Lung (tissue), 12 donors: Measurements from ENCODE around the gene LONP1. TPM values are rescaled to one million over a fixed set of nuclear protein-coding genes. Genes with fewer than 3 reads are reported as not detected.
"Not testable (repeated sequence)": the region's sequence is repeated elsewhere in the genome, so short reads cannot be mapped to it uniquely, and the experiment has no call there.

Source experiments
- ATAC-seq: fragments of 200-7000 bp; cut with Tn5 transposase; one replicate; pipeline ENCODE4 v1.9.1; 2020; ENCODE audit warnings: moderate number of reproducible peaks; ENCODE audit not compliant: insufficient read depth, low FRiP score
- DNase-seq, 3 donors: peaks; one replicate each; pipeline ENCODE4 v3.0.0-alpha.2; 2013 to 2017
- H3K27ac ChIP-seq, 2 donors: one replicate each; pipeline ENCODE4 v1.5.1; 2013; ENCODE audit warnings: mild to moderate bottlenecking in 2 of 2, moderate library complexity in 2 of 2, control low read depth in 1 of 2, inconsistent platforms in 1 of 2, low read depth in 1 of 2, low read length in 1 of 2
- H3K27me3 ChIP-seq, 3 donors: one replicate each; pipeline ENCODE4 v1.5.1; 2013; ENCODE audit warnings: low read length in 2 of 3; ENCODE audit not compliant: control insufficient read depth in 3 of 3, insufficient read depth in 3 of 3
- H3K36me3 ChIP-seq, 4 donors: one replicate each; pipeline ENCODE4 v1.5.1; 2013; ENCODE audit warnings: low read length in 4 of 4, mild to moderate bottlenecking in 1 of 4, moderate library complexity in 1 of 4; ENCODE audit not compliant: control insufficient read depth in 4 of 4, insufficient read depth in 4 of 4
- H3K4me1 ChIP-seq, 5 donors: one replicate each; pipeline ENCODE4 v1.5.1; 2013; ENCODE audit warnings: low read length in 5 of 5, mild to moderate bottlenecking in 2 of 5, moderate library complexity in 1 of 5; ENCODE audit not compliant: control insufficient read depth in 5 of 5, insufficient read depth in 5 of 5
- H3K4me3 ChIP-seq: one replicate; pipeline ENCODE4 v1.5.1; 2013; ENCODE audit warnings: mild to moderate bottlenecking, control low read depth, moderate library complexity
- H3K9ac ChIP-seq, 2 donors: one replicate each; pipeline ENCODE4 v1.5.1; 2013; ENCODE audit warnings: low read length in 2 of 2, control low read depth in 1 of 2; ENCODE audit not compliant: insufficient read depth in 1 of 2
- H3K9me3 ChIP-seq, 4 donors: one replicate each; pipeline ENCODE4 v1.5.1; 2013; ENCODE audit warnings: low read length in 3 of 4, mild to moderate bottlenecking in 1 of 4, moderate library complexity in 1 of 4; ENCODE audit not compliant: control insufficient read depth in 4 of 4, insufficient read depth in 3 of 4
- WGBS, 2 donors: extraction: QIAGEN DNeasy Blood & Tissue Kit; methylation state at CpG; one replicate each; pipeline ENCODE4 v1.1.7; 2013; 5-methylcytosine and 5-hydroxymethylcytosine counted together
- polyA plus RNA-seq, 2 donors: library from polyadenylated mRNA; stranded (reverse); fragments of 200-250 nt; gene quantifications; one replicate each; pipeline ENCODE4 v1.2.1, GENCODE V29; 2013
- total RNA-seq, 2 donors: library from RNA; depleted of rRNA in 1 of 2; stranded (reverse); fragments of >200 nt in 1 of 2; gene quantifications; one replicate each; pipeline ENCODE4 v1.2.1, GENCODE V29; 2014 to 2021
- TF ChIP-seq, protein P1 (sequence below): IDR thresholded peaks from 2 replicates; pipeline ENCODE4 v1.5.1; 2012; ENCODE audit warnings: mild to moderate bottlenecking; ENCODE audit errors: control extremely low read depth, extremely low read depth
- donor health status: control.
- donor health status: control.
- donor health status: Bipolar disorder and iron deficiency.
- donor health status: healthy.
- donor health status: DM: yes; HTN: yes; CAD: no.

Gene LONP1
- total and polyA plus RNA-seq, 4 donors = 41.0 to 89.6 (median 69.0) TPM

DNA sequence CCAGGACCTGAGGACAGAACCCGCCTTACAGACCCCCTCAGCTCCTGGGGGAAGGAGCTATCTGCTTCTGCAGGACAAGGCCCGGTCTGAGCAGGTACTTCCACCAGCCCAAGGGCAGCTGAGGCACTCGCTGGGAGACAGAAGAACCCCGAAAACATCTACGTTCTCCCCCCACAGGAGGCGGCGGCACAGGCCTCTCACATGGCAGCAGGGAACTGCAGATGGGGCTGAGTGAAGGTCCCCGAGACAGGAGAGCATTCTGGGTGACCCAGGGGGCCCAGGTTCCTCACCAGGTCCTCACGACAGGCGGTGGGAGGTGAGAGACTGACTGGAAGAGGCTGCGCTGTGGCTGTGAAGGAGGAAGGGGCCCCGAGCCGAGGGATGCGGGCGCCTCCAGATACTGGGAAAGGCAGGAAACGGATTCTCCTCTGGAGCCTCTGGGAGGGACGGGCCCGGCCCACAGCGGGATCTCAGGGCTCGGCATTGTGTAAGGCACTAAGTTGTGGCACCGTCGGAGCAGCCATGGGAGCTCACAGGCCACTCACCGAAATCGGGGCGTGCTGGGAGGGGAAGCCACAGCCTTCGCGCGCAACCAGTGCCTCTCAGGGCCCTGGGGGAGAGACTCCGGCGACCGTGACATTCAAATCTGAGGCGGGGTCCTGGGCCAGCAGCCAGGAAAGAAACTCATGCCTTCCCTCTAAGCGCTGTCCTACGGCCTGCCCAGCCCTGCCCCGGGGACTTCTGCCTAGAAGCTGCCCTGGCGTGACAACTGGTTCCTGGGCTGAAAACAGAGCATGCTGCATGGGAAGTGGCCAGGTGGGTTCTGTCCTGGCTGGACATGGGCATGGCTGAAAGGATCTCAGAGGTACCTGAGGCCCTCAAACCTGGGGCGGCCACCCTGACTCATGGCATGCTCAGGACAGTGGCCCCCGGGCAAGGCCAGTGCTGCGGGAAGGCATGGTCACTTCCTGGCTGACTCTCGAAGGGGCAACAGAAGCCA lies 15.8 kb downstream of the LONP1 start:
- peaks cover 5 to 62% (median 20%) of the 10 kb centered on the region in 4 donors for H3K36me3 ChIP-seq
- H3K9ac ChIP-seq = no peak overlapping the region
- TF ChIP-seq, protein P1, sequence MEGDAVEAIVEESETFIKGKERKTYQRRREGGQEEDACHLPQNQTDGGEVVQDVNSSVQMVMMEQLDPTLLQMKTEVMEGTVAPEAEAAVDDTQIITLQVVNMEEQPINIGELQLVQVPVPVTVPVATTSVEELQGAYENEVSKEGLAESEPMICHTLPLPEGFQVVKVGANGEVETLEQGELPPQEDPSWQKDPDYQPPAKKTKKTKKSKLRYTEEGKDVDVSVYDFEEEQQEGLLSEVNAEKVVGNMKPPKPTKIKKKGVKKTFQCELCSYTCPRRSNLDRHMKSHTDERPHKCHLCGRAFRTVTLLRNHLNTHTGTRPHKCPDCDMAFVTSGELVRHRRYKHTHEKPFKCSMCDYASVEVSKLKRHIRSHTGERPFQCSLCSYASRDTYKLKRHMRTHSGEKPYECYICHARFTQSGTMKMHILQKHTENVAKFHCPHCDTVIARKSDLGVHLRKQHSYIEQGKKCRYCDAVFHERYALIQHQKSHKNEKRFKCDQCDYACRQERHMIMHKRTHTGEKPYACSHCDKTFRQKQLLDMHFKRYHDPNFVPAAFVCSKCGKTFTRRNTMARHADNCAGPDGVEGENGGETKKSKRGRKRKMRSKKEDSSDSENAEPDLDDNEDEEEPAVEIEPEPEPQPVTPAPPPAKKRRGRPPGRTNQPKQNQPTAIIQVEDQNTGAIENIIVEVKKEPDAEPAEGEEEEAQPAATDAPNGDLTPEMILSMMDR = no peak
- H3K4me3 ChIP-seq = no peak overlapping the region
- H3K9me3 ChIP-seq = no peaks in the 10 kb centered on the region
- no peaks in the 10 kb centered on the region for H3K27me3 ChIP-seq
- WGBS, 2 donors = 96% methylated on average over 40 of the region's 40 CpGs
- no peak for ATAC-seq
- no peak for DNase-seq
- H3K4me1 ChIP-seq = no peaks in the 10 kb centered on the region
- no peak overlapping the region for H3K27ac ChIP-seq

DNA sequence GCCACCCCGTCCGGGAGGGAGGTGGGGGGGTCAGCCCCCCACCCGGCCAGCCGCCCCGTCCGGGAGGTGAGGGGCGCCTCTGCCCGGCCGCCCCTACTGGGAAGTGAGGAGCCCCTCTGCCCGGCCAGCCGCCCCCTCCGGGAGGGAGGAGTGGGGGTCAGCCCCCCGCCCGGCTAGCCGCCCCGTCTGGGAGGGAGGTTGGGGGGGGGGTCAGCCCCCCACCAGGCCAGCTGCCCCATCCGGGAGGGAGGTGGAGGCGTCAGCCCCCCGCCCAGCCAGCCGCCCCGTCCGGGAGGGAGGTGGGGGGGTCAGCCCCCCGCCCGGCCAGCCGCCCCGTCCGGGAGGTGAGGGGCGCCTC lies 17.9 kb downstream of the LONP1 start:
- not testable (repeated sequence) for H3K9me3 ChIP-seq, H3K9ac ChIP-seq, DNase-seq, ATAC-seq, H3K4me3 ChIP-seq, H3K27ac ChIP-seq, H3K27me3 ChIP-seq, H3K4me1 ChIP-seq
- 94 to 97% methylated on average over 7 to 22 of the region's 28 CpGs for WGBS, 2 donors
- H3K36me3 ChIP-seq = peaks cover 6 to 65% (median 18%) of the 10 kb centered on the region in 4 donors

DNA sequence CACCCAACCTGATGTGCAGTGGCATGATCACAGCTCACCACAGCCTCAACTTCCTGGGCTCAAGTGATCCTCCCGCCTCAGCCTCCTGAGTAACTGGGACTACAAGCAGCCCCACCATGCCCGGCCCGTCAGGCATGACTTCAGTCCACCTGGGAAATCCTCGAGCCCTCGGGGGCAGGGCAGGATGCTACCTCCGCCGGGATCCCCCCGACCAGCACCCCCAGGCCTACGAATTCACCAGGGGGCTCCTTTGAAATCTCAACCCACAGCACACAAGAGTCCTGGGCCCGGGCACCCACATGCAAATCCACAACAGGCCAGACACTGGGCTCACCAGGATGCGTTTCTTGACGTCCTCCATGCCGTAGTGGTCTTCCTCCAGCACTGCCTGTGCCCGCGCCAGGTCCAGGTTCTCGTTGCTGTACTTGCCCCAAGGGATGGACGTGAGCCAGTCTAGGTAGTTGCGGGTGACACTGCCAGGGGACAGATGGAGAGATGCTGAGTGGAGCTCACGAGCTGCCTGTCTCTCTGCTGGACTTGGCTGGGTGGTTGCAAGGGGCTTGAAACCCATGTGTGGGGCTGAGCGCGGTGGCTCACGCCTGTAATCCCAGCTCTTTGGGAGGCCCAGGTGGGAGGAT lies 19.4 kb downstream of the LONP1 start:
- H3K9ac ChIP-seq = no peak overlapping the region
- H3K9me3 ChIP-seq = no peaks in the 10 kb centered on the region
- WGBS, 2 donors = 96 to 97% methylated on average over 22 of the region's 22 CpGs
- H3K4me1 ChIP-seq = no peaks in the 10 kb centered on the region
- H3K27ac ChIP-seq = no peak overlapping the region
- no peak for ATAC-seq
- TF ChIP-seq, protein P1 = no peak
- H3K4me3 ChIP-seq = no peak overlapping the region
- DNase-seq = no peak
- H3K27me3 ChIP-seq = no peaks in the 10 kb centered on the region
- H3K36me3 ChIP-seq = peaks cover 6 to 66% (median 19%) of the 10 kb centered on the region in 4 donors
